Measurements from ENCODE around the gene DEFB118. TPM values are rescaled to one million over a fixed set of nuclear protein-coding genes. Genes with fewer than 3 reads are reported as not detected.

The DEFB118 gene
- total RNA-seq, 1 donor from 2014 or later: not detected

DNA sequence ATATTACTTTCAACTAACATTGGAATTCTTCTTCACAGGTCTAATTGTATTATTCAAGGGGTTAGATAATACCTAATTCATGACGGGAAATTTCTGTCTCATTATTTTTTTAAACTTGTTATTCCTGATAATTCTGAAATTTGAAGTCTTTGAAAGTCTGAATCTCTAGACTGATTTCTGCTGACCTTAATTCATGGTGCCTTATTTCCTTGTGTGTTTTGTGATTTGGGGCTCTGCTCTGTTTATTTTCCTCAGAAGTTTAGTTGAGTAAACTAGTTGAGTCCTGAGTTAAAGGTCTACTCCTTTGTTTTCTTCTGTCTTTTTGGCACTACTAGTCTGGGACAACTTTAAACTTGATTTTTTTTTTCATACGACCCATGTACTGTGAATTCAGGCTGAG, 5.9 kb downstream of the DEFB118 start:
- Histone ChIP-seq H3K36me3 (no peaks in the 10 kb centered on the region), H3K4me1 (no peaks in the 10 kb centered on the region), H3K27me3 (ENCODE audit: low read depth) (peaks cover 12% of the 10 kb centered on the region), H3K27ac (replicated peaks) (no peak overlapping the region), H3K9me3 (replicated peaks) (peaks cover 22% of the 10 kb centered on the region), H3K4me3 (no peak overlapping the region)
- TF ChIP-seq CTCF (IDR thresholded peaks at IDR 0.05; ENCODE audit: borderline replicate concordance): no peak
- DNase-seq: no peak
- intact Hi-C loops (cut with micrococcal nuclease): no loop called here

DNA sequence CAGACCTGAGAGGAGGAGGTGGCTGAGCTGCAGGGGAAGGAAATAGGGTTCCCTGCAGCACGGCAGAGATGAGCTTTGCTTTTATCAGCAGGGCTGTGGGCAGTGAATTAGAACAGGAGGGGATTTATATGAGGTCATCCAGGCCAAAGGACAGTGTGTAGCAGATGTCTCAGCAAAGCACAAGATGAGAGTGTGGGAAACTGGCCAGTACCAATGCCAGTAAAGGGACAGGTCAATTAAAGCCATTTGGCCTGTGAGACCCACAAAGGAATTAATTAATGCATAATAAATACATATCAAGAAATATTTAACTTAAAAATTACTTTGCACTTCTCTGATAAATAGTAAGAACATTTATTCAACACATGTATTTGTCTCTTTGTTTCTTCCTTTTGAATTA, 22.1 kb downstream of the DEFB118 start, which contains the start of gene DEFB119:
TSS of gene DEFB119 (minus strand) at position 101 of the 400 bp plus-strand sequence. CDS start 107 bp downstream, outside the sequence.
- Histone ChIP-seq H3K27ac (replicated peaks) (no peak within 1 kb of the TSS), H3K27me3 (ENCODE audit: low read depth) (peaks cover 40% of the 10 kb centered on the region), H3K9me3 (replicated peaks) (no peaks in the 10 kb centered on the region), H3K4me1 (no peaks in the 10 kb centered on the region), H3K4me3 (no peak within 1 kb of the TSS), H3K36me3 (no peaks in the 10 kb centered on the region)
- DNase-seq: no peak
- intact Hi-C loops (cut with micrococcal nuclease): no loop called here
- TF ChIP-seq CTCF (IDR thresholded peaks at IDR 0.05; ENCODE audit: borderline replicate concordance): no peak

DNA sequence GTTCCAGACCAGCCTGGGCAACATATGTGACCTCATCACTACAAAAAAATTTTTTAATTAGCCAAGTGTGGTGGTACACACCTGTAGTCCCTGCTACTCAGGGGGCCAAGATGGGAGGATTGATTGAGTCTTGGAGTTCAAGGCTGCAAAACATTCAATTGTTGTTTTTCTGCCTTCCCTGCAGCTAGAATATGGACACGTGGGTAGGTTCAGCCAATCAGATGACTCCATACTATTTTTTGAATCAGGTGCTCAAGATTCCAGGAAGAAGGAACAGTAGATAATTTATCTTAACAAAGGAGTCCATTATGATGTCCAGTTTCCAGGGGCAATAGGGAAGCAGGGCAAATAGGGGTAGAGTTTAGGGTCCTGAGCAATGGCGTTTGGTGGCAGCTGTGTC, 24.4 kb downstream of the DEFB118 start:
- intact Hi-C loops (cut with micrococcal nuclease): no loop called here
- no peak for TF ChIP-seq CTCF (IDR thresholded peaks at IDR 0.05; ENCODE audit: borderline replicate concordance)
- Histone ChIP-seq H3K36me3 (no peaks in the 10 kb centered on the region), H3K4me3 (no peak overlapping the region), H3K27me3 (ENCODE audit: low read depth) (peaks cover 34% of the 10 kb centered on the region), H3K9me3 (replicated peaks) (no peaks in the 10 kb centered on the region), H3K4me1 (no peaks in the 10 kb centered on the region), H3K27ac (replicated peaks) (no peak overlapping the region)
- no peak for DNase-seq

DNA sequence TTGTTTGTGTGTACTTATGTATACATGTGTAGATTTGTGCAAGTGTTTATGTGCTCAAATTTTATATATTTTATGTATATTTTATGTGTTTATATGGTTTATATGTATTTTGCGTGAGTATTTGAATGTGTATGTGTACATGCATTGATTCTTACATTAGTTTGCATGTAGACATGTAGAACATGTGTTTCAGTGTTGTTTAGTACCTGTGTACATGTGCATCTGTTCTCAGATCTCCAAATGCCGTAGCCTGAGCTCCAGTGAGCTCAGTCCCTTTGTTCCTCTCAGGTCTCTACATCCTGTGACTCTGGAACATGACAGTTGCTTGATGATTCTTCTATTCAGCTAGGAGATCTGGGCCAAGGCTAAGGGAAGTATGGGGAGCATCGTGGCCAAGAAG, 26.5 kb downstream of the DEFB118 start:
- intact Hi-C loops (cut with micrococcal nuclease): no loop called here
- Histone ChIP-seq H3K27me3 (ENCODE audit: low read depth) (peaks cover 25% of the 10 kb centered on the region), H3K4me1 (no peaks in the 10 kb centered on the region)

GRCh38 chr20:31403886-31404285, 35.5 kb downstream of the DEFB118 start:
- Histone ChIP-seq H3K9me3 (replicated peaks) (no peaks in the 10 kb centered on the region), H3K27ac (replicated peaks) (no peak overlapping the region), H3K36me3 (no peaks in the 10 kb centered on the region), H3K27me3 (ENCODE audit: low read depth) (peaks cover 53% of the 10 kb centered on the region), H3K4me3 (no peak overlapping the region), H3K4me1 (no peaks in the 10 kb centered on the region)
- intact Hi-C loops (cut with micrococcal nuclease): no loop called here
- no peak for TF ChIP-seq CTCF (IDR thresholded peaks at IDR 0.05; ENCODE audit: borderline replicate concordance)
- no peak for DNase-seq

More for the DNA sequence above, 26.5 kb downstream of the DEFB118 start:
- no peak overlapping the region for H3K27ac ChIP-seq (replicated peaks)
- TF ChIP-seq CTCF (IDR thresholded peaks at IDR 0.05; ENCODE audit: borderline replicate concordance): no peak
- DNase-seq: no peak
- H3K4me3 ChIP-seq: no peak overlapping the region
- no peaks in the 10 kb centered on the region for H3K9me3 ChIP-seq (replicated peaks)
- H3K36me3 ChIP-seq: no peaks in the 10 kb centered on the region
